Measurements from ENCODE around the gene HID1. TPM values are rescaled to one million over a fixed set of nuclear protein-coding genes. Genes with fewer than 3 reads are reported as not detected.

The HID1 gene
- total RNA-seq, 4 donors from 2014 or later: 1.7 to 6.3 (median 2.6) TPM

DNA sequence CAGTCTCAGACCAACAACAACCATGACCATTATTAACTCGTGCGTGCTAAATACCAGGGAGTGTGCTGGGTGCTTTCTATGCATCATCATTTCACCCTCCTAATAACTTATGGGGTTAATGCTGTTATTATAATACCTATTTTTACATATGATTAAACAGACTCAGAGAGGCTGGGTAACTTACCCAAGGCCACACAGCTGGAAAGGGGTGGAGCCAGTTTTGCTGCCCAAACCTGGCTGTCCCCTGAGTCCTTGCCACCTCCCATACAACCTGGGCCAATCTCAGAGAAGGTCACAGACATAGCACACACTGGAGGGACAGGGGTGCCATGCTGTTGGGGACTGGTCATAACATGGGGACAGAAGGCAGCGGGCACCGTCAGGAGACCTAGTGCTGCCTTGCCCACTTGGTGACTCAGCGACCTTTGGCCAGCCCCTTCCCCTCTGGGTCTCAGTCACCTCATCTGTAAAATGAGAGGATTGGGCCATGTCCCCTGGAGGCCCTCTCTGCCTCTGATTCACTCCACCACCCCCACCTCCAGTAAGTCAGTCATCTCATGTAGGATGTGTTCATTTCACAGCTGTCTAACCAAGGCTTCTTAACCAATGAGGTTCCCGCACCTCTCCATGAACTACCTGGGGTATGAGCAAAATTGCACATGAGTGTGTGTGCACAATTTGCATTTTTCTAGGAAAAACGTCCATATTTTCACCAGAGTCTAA, 67.7 kb downstream of the HID1 start:
- no peaks in the 10 kb centered on the region for H3K36me3 ChIP-seq
- H3K9me3 ChIP-seq: no peaks in the 10 kb centered on the region
- H3K4me3 ChIP-seq: no peak overlapping the region
- WGBS, 2 donors: 73 to 86% methylated on average over 5 to 7 of the region's 7 CpGs
- intact Hi-C loops (cut with DNase I): no loop called here
- no peak for DNase-seq
- no peak overlapping the region for H3K27ac ChIP-seq
- peaks cover 0 to 44% (median 0%) of the 10 kb centered on the region in 4 donors for H3K27me3 ChIP-seq
- peaks cover 6 to 41% (median 15%) of the 10 kb centered on the region in 3 donors for H3K4me1 ChIP-seq
- TF ChIP-seq CTCF (IDR thresholded peaks at IDR 0.05) (no peak), POLR2A (IDR thresholded peaks at IDR 0.05) (no peak)

DNA sequence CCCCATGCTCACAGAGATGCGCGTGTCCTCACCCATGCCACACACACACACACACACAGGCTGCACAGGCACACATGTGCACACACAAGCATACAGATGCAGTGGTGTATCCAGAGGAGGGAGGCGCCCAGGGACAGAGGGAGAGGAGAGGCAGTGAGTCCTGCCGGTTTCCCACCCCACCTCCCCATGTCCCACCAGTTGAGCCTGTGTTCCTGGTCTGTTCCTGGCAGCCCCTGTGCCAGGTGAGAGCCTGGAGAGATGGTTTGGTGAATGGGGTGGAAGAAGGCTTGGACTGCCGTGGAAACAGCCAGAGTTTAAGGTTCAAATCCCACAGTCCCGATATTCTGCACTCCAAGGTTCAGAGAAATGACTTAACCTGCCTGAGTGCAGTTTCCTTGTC, 68.9 kb downstream of the HID1 start:
- no peaks in the 10 kb centered on the region for H3K36me3 ChIP-seq
- 54 to 56% methylated on average over 3 to 4 of the region's 6 CpGs for WGBS, 2 donors
- intact Hi-C loops (cut with DNase I): no loop called here
- no peak overlapping the region for H3K27ac ChIP-seq
- no peak overlapping the region for H3K4me3 ChIP-seq
- DNase-seq: no peak
- peaks cover 5 to 39% (median 11%) of the 10 kb centered on the region in 3 donors for H3K4me1 ChIP-seq
- peaks cover 0 to 44% (median 0%) of the 10 kb centered on the region in 4 donors for H3K27me3 ChIP-seq
- H3K9me3 ChIP-seq: no peaks in the 10 kb centered on the region
- TF ChIP-seq POLR2A (IDR thresholded peaks at IDR 0.05) (no peak), CTCF (IDR thresholded peaks at IDR 0.05) (no peak)

GRCh38 chr17:74903034-74903433, 69.5 kb downstream of the HID1 start:
- no peak for DNase-seq
- 89 to 92% methylated on average over 7 to 9 of the region's 9 CpGs for WGBS, 2 donors
- Histone ChIP-seq H3K4me3 (no peak overlapping the region), H3K36me3 (no peaks in the 10 kb centered on the region), H3K27ac (no peak overlapping the region), H3K4me1 (peaks cover 0 to 39% (median 5%) of the 10 kb centered on the region in 3 donors), H3K27me3 (peaks cover 0 to 44% (median 0%) of the 10 kb centered on the region in 4 donors), H3K9me3 (no peaks in the 10 kb centered on the region)
- intact Hi-C loops (cut with DNase I): no loop called here
- no peak for TF ChIP-seq CTCF (IDR thresholded peaks at IDR 0.05)
- no peak for TF ChIP-seq POLR2A (IDR thresholded peaks at IDR 0.05)

- no peak for DNase-seq
- 67 to 71% methylated on average over 12 to 14 of the region's 14 CpGs for WGBS, 2 donors
- H3K27ac ChIP-seq: no peak overlapping the region
- no peaks in the 10 kb centered on the region for H3K9me3 ChIP-seq
- H3K4me1 ChIP-seq: peaks cover 0 to 25% (median 0%) of the 10 kb centered on the region in 3 donors
- H3K36me3 ChIP-seq: no peaks in the 10 kb centered on the region
- TF ChIP-seq POLR2A (IDR thresholded peaks at IDR 0.05) (no peak), CTCF (IDR thresholded peaks at IDR 0.05) (no peak)
- intact Hi-C loops (cut with DNase I): no loop called here
- no peak overlapping the region for H3K4me3 ChIP-seq
- H3K27me3 ChIP-seq: peaks cover 0 to 40% (median 0%) of the 10 kb centered on the region in 4 donors
Observed at GRCh38 chr17:74901353-74902135, 71.0 kb downstream of the HID1 start.

Other genes starting within 250 kb of the HID1 start
- 1 to 10 TPM in 2 of 4 donors, under 1 TPM in 1, not detected in 1; 0.44 to 3.2 (median 1.6) TPM for gene RAB37, start 235.5 kb downstream of the HID1 start, total RNA-seq
- gene NHERF1, start 224.1 kb downstream of the HID1 start, total RNA-seq: 100 to 1,000 TPM; 214 to 483 (median 313) TPM
- gene NAT9, start 196.4 kb downstream of the HID1 start, total RNA-seq: 10 to 100 TPM; 17.3 to 29.8 (median 24.5) TPM
- 1 to 10 TPM in 1 of 4 donors, under 1 TPM in 2, not detected in 1; 0.13 to 4.6 (median 0.19) TPM for gene GRIN2C, start 112.9 kb downstream of the HID1 start, total RNA-seq
- gene FDXR, start 99.8 kb downstream of the HID1 start, total RNA-seq: 10 to 100 TPM; 24.4 to 46.4 (median 32.4) TPM
- 1 to 10 TPM in 2 of 4 donors, under 1 TPM in 2; 0.19 to 6.0 (median 1.9) TPM for gene FADS6, start 79.1 kb downstream of the HID1 start, total RNA-seq
- 10 to 100 TPM in 1 of 4 donors, 1 to 10 TPM in 3; 2.9 to 12.1 (median 6.7) TPM for gene USH1G, start 49.5 kb downstream of the HID1 start, total RNA-seq
- gene OTOP2, start 48.5 kb downstream of the HID1 start, total RNA-seq: 1 to 10 TPM in 1 of 4 donors, under 1 TPM in 2, not detected in 1; 0.38 to 1.4 (median 0.41) TPM
- gene OTOP3, start 36.9 kb downstream of the HID1 start, total RNA-seq: 10 to 100 TPM in 3 of 4 donors, 1 to 10 TPM in 1; 7.1 to 33.9 (median 24.0) TPM
- 1 to 10 TPM; 5.3 to 7.9 (median 6.7) TPM for gene CDR2L, start 14.9 kb upstream of the HID1 start, total RNA-seq
- gene MRPL58, start 39.9 kb upstream of the HID1 start, total RNA-seq: 100 to 1,000 TPM in 1 of 4 donors, 10 to 100 TPM in 3; 44.4 to 110 (median 61.6) TPM
- 100 to 1,000 TPM; 252 to 300 (median 277) TPM for gene ATP5PD, start 74.2 kb upstream of the HID1 start, total RNA-seq
- gene KCTD2, start 74.5 kb upstream of the HID1 start, total RNA-seq: 10 to 100 TPM; 11.5 to 17.6 (median 14.2) TPM
- gene SLC16A5, start 115.2 kb upstream of the HID1 start, total RNA-seq: 10 to 100 TPM; 13.4 to 22.9 (median 17.4) TPM
- gene ARMC7, start 137.2 kb upstream of the HID1 start, total RNA-seq: 1 to 10 TPM; 4.0 to 9.1 (median 5.3) TPM
- gene NT5C, start 159.0 kb upstream of the HID1 start, total RNA-seq: 10 to 100 TPM; 81.7 to 97.5 (median 88.4) TPM
- gene JPT1, start 181.8 kb upstream of the HID1 start, total RNA-seq: 100 to 1,000 TPM in 3 of 4 donors, 10 to 100 TPM in 1; 82.2 to 249 (median 196) TPM
- gene SUMO2, start 210.2 kb upstream of the HID1 start, total RNA-seq: 100 to 1,000 TPM in 1 of 4 donors, 10 to 100 TPM in 3; 49.5 to 110 (median 69.5) TPM
- gene NUP85, start 232.9 kb upstream of the HID1 start, total RNA-seq: 10 to 100 TPM; 17.5 to 33.3 (median 29.0) TPM